ENCODE results near the gene NOS1AP.

NOS1AP gene

GRCh38 chr1:162137179-162137960, 67.9 kb downstream of the NOS1AP start:
- no peak for DNase-seq (ENCODE audit: low read depth in 2 of 2)

GRCh38 chr1:162138112-162138511, 68.6 kb downstream of the NOS1AP start:
- DNase-seq (ENCODE audit: low read depth in 2 of 2): no peak

- DNase-seq (ENCODE audit: low read depth in 2 of 2): no peak
Measured at GRCh38 chr1:162138599-162139181, 69.2 kb downstream of the NOS1AP start.

- DNase-seq (ENCODE audit: low read depth in 2 of 2): no peak
Measured at GRCh38 chr1:162139211-162139610, 69.7 kb downstream of the NOS1AP start.

DNA sequence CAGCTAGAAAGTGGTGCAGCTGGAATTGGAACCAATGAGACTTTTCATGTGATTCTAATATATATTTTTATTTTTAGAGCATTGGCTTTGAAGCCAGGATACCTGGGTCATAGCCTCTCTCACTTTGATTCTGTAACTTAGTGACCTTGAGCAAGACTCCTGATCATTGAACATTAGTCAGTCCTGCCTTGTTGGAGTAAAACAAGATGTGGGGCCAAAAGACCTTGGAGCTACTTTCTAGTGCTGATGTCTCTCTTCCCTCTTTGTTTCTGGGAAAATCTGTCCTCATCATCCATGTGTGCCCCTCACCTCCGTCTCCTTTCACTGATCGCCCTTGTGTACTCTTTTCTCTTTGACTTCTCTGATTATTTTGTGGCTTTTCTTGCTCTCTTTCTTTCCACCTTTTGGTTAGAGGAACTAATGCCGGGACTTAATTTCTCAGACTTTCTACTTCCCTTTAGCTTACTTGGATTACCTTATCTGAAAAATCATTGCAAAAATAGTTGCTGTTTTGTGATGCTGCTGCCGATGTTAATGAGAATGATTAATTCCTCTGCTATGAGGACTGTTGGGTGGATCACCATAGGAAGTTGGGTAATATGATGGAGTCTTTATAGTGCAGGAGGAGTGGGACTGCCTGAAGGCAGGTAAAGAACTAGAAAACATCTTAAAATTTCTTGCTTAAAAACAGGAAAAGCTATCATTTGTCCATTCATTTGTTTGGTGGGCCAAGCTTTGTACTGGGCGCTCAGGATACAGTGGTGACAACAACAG, 72.0 kb downstream of the NOS1AP start:
- no peak for DNase-seq (ENCODE audit: low read depth in 2 of 2)

GRCh38 chr1:162142968-162143367, 73.5 kb downstream of the NOS1AP start:
- no peak for DNase-seq (ENCODE audit: low read depth in 2 of 2)

- DNase-seq (ENCODE audit: low read depth in 2 of 2): no peak
Measured at GRCh38 chr1:162144268-162144667, 74.8 kb downstream of the NOS1AP start.

DNA sequence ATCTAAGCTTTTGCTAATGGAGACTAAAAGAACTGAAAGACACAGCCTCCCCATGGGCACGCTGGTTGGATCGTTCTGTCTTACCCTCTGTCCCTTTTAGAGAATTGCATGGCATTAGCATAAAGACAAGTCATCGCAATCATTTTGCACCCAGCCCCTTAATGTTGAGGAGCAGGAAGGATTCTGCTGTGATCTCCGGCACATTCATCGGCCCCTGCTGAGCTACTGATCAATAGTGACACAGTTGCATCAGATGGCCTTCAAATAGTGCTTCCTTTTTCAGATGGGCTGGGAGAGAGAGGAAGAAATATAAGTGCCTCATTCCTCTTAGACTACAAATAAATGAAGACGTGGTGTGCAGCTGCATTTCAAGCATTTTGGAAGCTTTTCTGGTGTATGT, 75.4 kb downstream of the NOS1AP start:
- DNase-seq (ENCODE audit: low read depth in 2 of 2): no peak

DNA sequence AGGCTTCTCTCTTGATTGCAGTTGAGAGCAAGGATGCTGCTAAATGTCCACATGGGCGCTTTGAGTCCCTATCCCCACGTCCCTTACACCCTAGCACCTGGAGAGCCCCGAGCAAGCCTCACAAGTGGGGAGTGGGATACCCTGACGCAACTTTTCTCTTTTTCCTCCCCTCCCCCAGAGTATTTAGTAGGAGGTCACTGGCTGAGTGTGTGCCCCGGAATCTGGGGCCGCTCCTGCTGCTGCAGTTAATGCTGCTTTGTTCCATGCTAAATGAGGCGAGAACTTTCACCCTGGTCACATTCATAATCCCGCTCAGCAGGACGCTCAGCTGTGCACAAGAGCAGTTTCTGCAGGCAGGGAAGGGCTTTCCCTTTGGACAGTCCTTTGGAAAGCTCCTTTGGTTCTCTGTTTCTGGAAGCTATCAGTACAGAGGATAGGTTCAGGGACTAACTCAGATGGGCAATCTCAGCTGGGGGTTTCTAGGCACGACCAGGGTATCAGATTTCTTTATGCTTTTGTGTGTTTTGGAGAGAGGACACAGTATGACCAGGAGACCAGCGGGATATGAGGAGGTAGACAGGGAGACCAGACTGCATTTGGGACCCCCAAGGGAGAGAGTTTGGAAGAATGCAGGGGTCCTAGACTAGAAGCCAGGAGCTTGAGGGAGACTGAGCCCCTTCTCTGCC, 75.9 kb downstream of the NOS1AP start:
- no peak for DNase-seq (ENCODE audit: low read depth in 2 of 2)

GRCh38 chr1:162145966-162146696, 76.6 kb downstream of the NOS1AP start:
- DNase-seq (ENCODE audit: low read depth in 2 of 2): no peak

GRCh38 chr1:162147760-162148159, 78.3 kb downstream of the NOS1AP start:
- no peak for DNase-seq (ENCODE audit: low read depth in 2 of 2)

DNA sequence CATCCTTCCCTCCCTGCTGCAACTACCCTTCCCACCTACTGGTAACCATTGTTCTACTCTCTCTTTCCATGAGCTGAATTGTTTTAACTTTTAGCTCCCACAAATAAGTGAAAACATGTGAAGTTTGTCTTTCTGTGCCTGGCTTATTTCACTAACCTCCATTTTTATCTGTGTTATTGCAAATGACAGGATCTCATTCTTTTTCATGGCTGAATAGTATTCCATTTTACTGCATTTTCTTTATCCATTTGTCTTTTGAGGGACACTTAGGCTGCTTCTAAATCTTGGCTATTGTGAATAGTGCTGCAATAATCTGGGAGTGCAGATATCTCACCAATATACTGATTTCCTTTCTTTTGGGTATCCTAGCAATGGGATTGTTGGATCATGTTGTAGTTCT, 80.6 kb downstream of the NOS1AP start:
- no peak for DNase-seq (ENCODE audit: low read depth in 2 of 2)

DNA sequence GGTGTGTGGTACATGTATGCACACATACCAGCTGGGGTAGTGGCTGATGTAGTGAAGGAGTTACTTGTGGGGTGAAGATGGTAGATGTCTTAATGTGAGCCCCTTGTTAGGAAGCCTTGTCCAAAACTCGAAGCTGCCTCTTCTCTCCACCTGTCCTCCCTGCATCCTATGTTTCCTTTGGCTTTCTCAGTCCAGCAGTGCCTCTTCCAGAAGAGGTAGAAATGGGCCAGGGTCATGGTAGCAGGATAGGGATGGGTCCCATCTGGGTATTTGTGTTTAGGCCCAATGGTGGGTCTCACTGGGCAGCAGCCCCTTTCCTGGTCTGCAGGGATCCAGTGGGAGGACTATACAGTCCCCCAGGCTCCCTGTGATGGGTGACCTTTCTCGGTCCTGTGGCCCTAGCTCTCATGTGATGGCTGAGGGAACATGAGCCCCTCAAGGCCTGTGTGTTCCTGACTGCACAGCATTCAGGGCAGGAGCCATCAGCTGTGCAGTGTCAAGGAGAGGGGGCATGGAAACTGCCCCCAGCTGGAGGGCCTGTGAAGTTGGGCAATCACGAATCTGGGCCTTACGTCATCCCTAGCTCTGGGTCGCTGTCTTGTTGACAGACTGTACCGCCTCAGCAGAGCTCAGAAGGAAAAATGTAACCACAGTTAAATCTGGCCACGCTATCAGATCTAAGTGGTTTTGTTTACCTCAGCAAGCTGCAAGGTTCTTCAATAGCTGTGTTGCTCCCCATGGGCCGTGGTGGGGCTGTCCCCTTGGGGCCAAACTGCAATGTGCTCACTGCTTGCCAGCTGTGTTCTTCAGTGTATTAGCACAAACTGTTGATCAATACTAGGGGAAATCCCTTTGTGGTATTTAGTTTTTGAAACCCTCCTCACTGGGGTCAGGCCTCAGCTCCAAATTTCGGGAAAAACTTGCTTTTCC, 82.7 kb downstream of the NOS1AP start:
- peak in 1 of 2 donors; percentile 6 for DNase-seq (ENCODE audit: low read depth in 2 of 2)

GRCh38 chr1:162153374-162153773, 83.9 kb downstream of the NOS1AP start:
- no peak for DNase-seq (ENCODE audit: low read depth in 2 of 2)

- no peak for DNase-seq (ENCODE audit: low read depth in 2 of 2)
Measured at GRCh38 chr1:162157469-162157868, 88.0 kb downstream of the NOS1AP start.

- DNase-seq (ENCODE audit: low read depth in 2 of 2): no peak
Measured at GRCh38 chr1:162158624-162159271, 89.3 kb downstream of the NOS1AP start.

- no peak for DNase-seq (ENCODE audit: low read depth in 2 of 2)
Measured at GRCh38 chr1:162159515-162159914, 90.0 kb downstream of the NOS1AP start.

- no peak for DNase-seq (ENCODE audit: low read depth in 2 of 2)
Measured at GRCh38 chr1:162161916-162162550, 92.5 kb downstream of the NOS1AP start.

DNA sequence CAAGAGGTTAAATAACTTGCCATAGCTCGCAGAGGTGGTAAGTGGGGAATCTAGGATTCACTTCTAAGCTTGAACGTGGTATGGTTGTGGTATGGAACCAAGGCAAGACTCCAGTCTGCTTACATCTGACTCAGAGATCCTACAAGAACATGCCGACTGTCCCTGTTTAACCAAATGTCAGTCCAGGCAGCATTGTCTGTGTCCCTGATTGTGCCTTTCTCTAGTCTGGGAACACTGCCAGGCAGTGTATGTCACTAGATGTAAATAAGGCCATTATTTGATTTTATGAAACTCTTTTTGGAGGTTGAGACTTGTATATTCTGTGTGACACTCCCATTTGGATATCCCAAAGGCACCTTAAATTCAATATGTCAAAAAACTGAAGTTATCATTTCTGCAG, 96.0 kb downstream of the NOS1AP start:
- no peak for DNase-seq (ENCODE audit: low read depth in 2 of 2)
